Activated CD8-positive, alpha-beta memory T cell treated with anti-CD3 and anti-CD28 coated beads for 4 hours (primary cell): ENCODE measurements around the gene KRTAP5-5.
"Not testable (repeated sequence)": the region's sequence is repeated elsewhere in the genome, so short reads cannot be mapped to it uniquely, and the experiment has no call there.

Experiments used
- DNase-seq, 2 donors: peaks; one replicate each; pipeline ENCODE4 v3.0.0-alpha.2; 2020; ENCODE audit warnings: low read depth in 2 of 2

Gene KRTAP5-5

DNA sequence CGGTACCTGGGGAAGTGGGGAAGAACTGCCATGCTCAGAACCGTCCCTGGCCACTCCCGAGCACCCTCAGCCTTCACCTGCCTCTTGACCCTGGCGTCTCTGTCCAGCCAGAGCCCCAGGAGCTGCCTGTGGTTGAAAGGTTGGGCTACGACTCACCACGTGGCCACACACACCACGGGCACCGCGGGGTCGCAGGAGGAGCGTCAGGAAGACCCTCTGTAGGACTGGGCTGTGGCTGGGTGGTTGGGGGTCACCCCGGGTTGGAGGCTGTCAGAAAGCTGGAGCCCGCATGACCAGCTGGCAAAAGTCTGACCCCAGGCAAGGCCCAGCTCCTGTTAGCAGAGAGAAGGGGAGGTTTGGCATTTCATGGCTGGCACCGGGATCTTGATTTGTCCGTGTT lies 11.5 kb downstream of the KRTAP5-5 start:
- no peak for DNase-seq

DNA sequence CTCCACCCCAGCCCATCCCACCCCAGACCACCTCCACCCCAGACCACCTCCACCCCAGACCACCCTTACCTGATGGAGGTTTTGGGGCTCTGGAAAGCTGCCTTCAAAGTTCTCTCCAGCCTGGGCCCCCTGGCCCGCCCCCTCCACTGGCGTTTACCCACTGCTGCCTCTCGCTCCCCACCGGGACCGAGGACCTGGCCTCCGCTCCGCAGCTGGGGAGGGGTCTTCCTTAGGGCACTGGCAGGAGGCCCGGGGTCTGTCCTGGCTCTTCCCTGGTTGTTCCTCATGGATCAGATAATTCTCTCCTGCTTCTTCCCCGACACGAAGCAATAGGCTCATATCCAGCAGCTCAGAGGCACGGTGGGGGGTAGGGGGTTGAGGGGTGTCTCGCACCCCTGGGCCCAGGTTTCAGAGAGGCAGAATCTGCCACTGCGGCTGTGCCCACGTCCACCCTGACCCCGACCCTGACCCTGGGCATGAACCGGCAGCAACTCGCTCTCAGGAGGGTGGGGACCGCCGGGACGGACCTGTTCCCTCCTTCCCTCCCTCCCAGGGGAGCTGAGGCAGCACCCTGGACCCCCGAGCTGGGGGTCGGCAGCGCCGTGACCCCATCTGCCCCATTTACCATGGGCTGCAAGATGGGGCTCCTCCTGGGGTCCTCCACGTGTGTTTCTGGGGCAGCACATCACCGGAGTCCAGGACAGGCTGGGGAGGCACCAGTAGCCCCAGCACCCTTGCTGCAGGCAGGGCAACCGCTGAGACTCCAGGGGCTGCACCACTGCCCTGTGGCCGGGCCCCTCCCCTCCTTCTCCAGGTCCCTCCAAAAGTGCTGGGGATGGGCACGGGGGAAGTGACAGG lies 12.9 kb downstream of the KRTAP5-5 start:
- no peak for DNase-seq

DNA sequence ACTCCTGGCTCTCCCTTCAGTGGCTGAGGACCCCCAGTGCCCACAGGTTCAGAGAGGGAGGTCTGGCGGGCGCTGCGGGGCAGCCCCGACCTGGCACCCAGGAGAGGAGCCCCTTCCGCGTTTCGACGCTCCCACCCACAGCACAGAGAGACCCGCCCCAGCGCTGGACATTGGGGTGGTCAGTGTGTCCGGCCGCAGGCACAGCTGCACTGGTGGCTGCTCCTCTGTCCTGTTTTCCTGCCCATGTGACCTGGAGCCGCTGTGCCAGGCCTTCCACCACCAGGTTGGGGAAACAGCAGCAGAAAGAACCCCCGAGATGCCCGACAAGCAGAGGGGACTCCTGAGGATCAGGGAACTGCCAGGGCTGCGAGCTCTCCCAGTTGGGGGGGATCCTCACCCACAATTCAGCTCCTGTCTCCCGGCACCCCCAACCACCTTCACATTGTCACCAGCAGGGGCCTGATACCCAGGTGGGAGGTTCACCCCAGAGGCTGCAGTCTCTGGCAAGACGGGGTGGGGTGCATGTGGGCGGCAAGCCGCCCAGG lies 13.6 kb downstream of the KRTAP5-5 start:
- DNase-seq = no peak

DNA sequence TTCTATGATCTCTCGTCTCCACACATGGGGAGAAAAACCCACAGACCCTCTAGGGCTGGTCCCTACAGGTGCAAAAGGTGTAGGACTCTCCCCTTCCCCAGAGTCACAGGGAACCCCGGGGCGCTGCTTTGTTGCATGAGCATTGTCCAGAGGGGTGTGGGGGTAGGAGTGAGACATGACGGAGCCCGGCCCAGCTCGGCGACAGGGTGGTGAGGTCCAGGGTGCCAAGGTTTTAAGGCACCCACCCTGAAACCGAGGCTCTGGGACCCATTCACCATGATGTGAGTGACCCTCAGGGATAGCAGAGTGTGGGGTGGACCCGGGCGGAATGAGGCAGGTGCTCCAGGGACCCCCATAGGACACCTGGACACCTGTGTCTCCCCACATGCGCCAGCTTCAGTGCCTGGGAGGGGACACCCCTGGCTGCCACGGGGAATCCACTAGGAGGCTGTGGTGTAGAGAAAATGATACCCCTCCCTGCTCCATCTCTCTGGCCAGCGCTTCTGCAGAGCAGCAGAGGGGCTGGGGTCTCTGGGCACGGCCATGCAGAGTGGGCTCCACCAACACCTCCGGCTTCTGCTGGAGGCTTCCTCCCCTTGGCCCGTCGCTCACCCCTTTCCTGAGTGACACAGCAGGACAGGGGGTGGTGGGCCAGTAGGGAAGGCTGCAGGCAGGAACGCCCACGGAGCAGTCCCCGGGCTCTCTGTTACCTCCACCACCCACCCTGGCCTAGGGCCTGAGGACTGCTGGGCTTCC lies 15.2 kb downstream of the KRTAP5-5 start:
- no peak for DNase-seq

DNA sequence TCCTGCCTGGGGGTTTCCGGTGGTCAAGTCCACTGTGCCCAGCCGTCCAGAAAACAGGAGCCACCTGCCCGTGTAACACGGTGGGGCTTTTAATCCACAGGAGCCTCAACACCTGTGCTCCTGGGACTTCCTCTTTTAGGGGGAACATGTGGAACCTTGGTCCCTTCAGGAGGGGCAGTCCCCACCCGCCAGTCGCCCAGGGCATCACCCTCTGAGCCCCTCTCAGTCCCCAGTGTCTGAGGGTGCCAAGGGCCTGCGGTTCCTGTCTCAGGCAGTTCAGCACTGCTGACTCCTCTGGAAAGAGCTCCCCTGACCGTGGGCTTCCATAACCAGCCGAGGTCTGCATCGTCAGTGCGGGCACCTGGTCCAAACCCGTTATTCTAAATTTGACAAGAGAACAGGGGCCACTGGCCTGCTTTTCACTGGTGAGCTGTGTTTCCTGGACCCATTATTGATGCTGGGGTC lies 15.8 kb downstream of the KRTAP5-5 start:
- no peak for DNase-seq

DNA sequence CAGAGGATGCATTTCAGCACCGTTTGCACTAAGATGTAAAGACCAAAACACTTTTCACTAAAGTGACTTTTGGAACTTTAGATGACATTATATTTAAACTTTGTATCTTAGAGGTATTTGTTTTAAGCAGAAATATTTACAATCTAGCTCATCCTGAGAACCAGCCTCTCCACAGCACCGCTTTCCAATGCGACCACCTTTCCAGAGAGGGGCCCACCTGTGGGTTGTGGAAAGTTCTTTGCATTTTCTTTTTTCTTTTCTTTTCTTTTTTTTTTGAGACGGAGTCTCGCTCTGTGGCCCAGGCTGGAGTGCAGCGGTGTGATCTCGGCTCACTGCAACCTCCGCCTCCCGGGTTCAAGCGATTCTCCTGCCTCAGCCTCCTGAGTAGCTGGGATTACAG lies 17.0 kb downstream of the KRTAP5-5 start:
- not testable (repeated sequence) for DNase-seq

DNA sequence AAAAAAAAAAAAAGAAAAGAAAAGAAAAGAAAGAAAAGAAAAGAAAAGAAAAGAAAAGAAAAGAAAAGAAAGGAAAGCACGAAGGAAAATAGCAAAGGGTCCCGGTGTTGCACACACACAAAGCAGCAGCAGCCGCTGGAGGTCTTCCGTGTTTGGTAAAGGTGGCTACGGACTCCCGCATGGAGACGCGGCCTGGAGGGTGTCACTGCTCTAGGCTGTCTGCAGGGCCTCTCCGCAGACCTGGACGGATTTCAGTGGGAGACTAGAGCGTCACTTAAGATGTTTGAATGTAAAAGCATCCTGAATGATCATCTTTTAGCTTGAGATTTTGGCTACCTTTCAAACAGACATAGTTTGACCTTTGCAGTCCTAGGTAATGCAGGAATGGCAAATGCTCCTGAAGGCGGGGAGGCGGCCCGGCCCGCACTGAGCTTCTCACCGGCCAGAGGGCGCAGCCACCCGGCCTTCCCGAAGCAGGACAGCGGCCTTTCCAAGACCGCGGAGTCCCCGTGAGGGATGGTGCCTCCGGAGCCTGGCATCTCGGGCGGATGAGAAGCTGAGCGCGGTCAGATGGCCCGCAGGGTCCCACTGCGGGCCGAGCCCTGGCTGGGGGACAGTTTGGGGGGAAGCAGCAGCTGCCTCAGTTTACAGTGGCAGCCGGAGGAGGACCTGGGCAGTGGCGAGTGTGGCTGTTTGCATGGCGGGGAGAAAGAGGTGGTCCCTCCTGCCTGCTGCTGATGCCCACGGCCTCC lies 18.5 kb downstream of the KRTAP5-5 start:
- DNase-seq = no peak

DNA sequence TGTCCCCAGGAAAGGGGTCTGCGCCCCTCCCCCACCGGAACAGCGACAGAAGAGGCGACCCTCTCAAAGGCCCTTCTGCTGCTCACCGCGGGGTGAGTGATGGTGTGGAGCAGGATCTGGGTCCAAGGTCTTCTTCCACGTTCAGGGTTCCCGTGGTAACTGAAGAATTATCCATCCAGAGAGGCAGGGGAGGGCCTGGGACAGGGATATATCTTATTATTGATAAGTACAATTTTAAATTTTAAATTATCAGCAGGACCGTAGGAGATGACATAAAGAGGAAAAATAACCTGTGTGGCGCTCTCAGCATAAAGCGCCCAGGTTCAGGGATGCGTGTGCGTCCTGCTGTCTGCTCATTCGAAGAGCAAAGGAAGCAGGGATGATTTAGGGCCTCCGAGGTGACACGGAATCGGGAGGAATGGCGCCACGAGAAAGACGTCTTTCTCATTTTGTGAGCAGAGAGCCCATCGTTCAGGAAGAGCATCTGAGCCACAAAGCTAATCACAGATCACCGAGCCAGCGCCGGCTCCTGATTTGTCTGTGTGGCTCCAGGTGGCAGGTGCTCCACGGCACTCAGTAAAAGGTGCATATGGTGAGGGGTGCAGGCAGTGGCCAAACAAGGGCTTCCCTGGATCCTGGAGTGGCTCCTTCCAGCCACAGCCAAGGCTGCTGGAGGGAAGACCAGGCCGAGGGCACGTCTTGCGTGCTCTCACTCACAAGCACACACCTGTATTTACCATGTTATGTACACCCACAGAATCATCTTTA lies 19.3 kb downstream of the KRTAP5-5 start:
- DNase-seq = no peak

DNA sequence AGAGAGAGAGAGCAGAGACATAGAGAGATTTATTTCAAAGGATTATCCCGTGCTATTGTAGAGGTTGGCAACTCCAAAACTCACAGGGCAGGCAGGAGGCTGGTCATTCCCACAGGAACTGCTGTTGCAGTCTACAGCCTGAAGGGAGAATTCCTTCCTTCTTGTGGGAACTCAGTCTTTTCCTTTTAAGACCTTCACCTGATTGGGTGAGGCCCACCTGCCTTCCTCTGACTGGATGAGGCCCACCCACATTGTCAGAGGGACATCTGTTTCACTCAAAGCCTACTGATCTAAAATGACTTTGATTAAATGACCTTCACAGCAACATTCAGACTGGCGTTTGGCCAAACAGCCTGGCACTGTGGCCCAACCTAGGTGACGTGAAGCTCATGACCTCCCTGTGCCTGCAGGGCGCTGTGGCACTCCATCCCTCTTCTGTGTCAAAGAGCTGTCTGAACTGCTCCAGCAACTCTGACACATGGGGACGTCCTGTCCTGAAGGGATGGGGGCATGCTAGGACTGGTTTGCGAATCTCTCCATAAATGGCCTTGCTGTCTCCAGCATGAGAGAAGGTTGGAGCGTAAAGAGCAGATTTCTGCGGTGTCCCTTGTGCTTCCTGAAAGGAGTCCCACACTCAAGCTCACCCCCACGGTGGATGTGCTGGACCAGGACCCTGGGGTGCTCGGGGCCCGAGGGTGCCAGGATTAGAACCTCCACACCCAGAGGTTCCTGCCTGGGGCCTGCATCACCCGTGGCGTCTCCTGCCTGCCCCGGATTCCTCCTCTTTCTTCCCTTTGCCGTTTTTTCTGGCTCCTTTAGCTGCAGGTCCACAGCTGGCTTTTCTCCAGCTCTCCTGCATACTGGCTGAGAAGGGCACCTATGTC lies 20.7 kb downstream of the KRTAP5-5 start:
- no peak for DNase-seq

DNA sequence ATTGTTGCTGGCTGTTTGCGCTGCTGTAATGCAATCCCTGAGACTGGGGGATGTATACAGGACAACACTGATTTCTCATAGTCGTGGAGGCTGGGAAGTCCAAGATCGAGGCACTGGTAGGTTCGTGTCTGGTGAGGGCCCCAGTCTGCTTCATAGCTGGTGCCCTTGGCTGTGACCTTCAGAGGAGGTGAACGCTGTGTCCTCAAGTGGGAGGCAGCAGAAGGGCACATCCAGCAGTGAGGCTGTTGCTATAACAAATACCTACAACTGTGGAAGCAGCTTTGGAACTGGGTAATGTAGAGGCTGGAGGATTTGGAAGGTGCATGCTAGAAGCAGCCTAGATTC lies 21.3 kb downstream of the KRTAP5-5 start:
- DNase-seq = no peak

DNA sequence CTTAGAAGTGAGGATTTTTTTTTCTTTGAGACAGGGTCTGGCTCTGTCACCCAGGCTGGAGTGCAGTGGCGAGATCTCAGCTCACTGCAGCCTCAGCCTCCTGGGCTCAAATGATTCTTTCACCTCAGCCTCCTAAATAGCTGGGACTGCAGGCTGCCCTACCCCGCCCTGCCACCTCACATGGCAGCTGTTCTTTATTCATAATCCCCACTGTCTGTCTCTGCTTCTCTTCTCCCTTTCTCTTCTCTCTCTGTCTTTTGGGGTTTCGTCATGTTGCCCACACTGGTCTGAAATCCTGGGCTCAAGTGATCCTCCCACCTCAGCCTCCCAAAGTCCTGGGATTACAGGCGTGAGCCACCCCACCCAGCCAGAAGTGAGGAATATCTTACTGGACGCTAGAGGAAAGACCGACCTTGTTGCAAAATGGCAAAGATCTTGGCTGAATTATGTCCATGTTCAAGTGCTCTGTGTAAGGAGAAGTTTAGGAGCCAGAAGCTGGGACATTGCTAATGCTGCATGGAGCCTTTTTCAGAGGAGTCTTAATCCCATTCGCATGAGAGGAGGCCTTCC lies 21.9 kb downstream of the KRTAP5-5 start:
- DNase-seq = no peak

DNA sequence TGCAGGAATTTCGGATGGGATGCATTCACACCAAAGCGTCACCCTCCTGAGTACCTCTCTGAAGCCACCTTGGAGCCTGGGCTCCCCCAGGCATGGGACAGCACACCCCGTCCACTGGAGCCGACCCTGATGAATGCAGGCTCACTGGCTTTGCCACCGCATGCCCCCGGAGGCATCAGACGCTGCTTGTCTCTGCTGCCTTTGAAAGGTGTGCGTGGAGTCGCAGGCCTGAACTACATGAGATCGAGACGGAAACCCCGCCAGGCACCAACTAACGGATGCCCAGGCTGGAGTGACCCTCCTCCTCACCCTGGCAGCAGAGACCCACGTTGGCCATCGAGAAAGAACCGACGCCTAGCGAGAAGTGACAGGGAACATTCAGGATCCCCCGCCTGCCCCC lies 22.5 kb downstream of the KRTAP5-5 start:
- DNase-seq = no peak

DNA sequence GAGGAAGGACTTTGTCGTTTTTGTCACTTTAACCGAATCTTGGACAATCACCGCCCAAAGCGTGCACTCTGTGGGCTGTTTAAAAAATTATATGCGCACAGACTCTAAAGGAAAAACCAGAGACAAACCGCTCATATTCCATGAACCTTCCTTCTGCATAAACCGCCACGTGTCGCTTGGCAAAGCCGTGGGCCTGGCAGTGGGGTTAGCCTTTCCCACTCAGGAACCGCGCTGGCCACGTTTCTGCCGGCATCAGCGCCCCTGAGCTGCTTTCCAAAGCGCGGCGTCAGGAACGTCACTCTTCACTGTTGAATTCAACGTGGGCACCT lies 22.8 kb downstream of the KRTAP5-5 start:
- DNase-seq = no peak

DNA sequence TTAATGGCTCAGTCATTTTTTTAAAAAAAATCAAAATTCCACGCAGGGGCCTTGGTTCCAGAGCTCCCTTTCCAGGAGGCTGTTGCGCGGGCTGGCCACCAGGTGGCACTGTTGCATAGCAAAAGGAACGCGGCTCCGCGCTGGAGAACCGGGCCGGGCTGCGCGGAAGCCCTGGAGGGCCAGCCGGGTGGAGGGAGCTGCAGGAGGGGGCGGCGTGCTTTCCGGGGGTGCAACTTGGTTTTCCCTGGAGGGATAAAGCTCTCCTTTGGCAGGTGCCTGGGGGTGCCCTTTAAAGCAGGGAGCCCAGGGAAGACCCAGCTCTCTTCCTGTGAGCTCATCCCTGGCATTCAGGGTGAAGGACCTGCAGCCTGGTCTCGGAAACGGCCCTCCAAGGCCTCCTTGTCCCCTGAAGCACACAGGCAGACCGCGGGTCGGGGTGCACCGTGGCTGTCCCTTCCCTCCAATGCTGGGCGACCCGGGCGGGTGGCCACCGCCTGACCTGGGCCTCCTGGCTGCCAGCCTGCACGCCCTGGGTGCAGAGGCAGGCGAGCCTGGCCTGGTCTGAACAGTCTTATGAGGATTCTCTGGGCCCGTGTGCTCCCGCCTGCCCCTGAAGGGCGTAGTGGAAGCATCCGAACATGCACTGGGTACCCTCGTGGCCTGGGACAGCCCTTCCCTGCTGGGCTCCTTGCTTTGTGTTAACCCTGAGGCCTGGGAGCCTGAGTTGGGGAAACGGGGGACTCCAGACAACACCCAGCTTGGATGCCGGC lies 23.4 kb downstream of the KRTAP5-5 start:
- peak; percentile 53 to 55 for DNase-seq

DNA sequence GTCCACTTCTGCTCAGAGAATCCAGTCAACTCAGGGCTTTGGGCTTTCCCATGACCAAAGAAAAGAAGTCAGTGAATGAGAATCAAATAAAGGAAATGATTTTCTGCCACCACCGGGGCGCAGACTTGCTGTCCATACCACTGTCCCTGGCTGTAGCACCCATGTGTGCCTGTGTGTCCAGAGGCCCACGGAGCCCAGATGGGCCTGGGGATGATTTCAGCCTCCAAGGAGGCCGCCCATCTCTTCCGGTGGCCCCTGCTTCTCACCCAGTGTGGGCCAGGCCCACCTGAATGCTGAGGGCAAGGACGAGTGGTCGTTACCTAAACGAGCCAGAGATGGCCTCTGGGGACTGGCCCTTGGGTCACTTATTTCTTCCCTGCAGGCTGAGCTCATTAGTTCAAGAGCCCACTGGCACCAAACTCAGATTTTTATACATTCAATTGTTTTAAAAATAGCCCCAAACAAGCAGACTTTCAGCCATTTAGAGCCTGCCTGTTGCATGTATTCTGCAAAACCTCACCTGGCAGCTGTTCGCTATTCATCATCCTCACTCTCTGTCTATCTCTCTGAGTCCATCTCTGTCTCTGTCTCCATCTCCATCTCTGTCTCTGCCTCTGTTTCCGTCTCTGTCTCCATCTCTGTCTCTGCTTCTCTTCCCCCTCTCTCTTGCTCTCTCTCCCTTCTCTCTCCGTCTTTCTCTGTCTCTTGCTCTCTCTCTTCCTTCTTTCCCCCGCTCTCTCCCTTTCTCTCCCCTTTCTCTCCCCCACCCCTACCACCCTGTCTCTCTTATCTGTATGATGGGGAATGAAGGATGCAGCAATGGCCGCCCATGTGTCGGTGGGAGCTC lies 24.2 kb downstream of the KRTAP5-5 start:
- no peak for DNase-seq

DNA sequence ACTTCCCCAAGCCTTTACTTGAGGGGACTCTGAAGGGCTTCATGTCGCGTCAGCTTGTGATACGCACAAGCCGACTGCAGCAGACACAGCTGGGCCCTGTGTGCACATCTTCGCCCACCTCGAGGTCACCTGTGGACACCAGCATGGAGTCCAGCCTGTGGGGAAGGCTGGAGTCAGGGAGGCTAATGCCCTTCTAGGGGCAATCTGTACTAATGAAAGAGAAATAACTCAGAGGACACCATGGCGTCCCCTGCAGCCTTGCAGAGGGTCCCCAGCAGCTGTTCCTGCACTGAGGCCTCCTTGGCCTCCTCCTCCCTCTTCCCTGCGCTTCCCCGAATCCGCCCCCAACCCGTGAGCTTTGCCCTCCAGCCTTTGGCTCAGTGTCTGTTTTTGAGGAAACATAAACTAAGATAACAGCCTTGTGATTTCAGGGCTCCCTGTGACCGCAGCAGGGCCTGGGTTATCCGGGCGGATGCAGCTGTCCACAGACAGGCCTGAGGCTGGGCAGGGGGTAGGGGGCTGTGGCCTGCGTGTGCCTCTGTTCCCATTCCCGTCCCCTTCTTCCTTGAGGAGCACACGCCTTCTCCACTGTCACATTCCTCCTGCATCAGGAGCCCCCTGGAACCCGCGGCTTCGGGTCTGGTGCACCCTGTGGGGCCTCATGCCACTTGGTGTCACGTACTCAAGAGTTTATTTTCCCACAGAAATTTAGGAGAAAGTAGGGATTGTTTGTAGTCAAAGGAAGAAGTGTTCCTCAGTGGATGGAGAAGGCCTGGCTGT lies 25.0 kb downstream of the KRTAP5-5 start:
- DNase-seq = no peak

DNA sequence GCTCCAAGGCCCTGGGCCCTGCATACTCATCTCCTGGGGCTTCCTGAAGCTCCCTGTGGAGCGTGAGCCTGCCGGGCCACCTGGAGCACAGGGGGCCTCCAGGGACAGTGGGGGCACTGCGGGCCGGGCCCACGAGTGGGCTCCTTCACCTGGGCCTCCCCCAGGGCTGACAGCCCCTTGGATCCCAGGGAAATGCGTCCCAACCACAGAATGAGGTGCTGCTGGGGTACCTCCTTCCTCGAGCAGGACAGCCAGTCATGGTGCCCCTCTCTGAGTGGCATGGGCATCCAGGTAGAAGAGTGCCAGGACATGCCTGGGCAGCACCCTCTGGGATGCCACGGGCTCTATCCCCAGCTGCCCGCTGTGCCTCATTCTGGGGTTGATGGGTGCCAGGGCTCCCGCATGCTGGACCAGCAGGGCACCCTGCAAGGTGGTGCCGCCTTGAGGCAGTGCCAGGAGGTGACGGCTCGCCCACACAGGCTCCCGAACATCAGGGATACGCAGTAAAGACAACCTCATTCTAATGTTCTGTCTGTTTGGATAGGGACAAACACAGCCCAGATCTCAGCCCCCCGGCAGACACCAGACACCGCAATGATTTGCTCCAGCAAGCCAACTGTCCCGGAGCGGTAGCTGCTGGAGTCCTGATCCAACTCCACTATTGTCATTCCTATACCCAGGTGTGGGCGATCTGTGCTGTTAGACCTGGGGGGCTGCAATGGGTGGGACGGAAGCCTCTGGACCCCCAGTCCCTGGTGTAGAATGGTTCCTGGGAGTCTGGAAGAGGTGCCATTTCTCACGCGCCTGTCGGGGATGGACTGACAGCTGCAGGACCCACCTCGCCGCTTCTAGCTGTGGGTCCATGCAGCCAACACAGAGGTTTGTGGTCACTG lies 25.8 kb downstream of the KRTAP5-5 start:
- no peak for DNase-seq
